KOPT-K1 (cell line): ENCODE results near the gene GLRX5.

Experiments used
- H3K27ac ChIP-seq: fragments of 200-600 bp; sonication (generic); 2 replicates; pipeline ENCODE4 v1.5.1; 2016; ENCODE audit warnings: antibody characterized with exemption, mild to moderate bottlenecking, low read depth, low read length; ENCODE audit not compliant: poor library complexity, severe bottlenecking
- H3K36me3 ChIP-seq: fragments of 200-600 bp; sonication (generic); 2 replicates; pipeline ENCODE4 v1.5.1; 2017; ENCODE audit warnings: antibody characterized with exemption, mild to moderate bottlenecking, low read length, moderate library complexity; ENCODE audit not compliant: insufficient read depth
- H3K9me3 ChIP-seq: fragments of 200-600 bp; sonication (generic); 2 replicates; pipeline ENCODE4 v1.5.1; 2017; ENCODE audit warnings: antibody characterized with exemption, low read length, mild to moderate bottlenecking; ENCODE audit not compliant: insufficient read depth, poor library complexity, severe bottlenecking

Gene GLRX5

GRCh38 chr14:95495538-95496025 is 39.3 kb upstream of the GLRX5 start:
- H3K36me3 ChIP-seq: no peaks in the 10 kb centered on the region; the same call in 1 of the 2 replicates
- peaks cover 7% of the 10 kb centered on the region for H3K9me3 ChIP-seq
- peak overlapping the region; percentile 35 for H3K27ac ChIP-seq

- no peak overlapping the region for H3K27ac ChIP-seq
These were observed 38.7 kb upstream of the GLRX5 start for GRCh38 chr14:95496111-95496681.

GRCh38 chr14:95496690-95497259 is 38.1 kb upstream of the GLRX5 start:
- Histone ChIP-seq H3K9me3 (peaks cover 7% of the 10 kb centered on the region), H3K27ac (no peak overlapping the region), H3K36me3 (no peaks in the 10 kb centered on the region; the same call in 1 of the 2 replicates)

More at GRCh38 chr14:95496111-95496681, 38.7 kb upstream of the GLRX5 start:
- H3K9me3 ChIP-seq: peaks cover 7% of the 10 kb centered on the region
- no peaks in the 10 kb centered on the region; the same call in 1 of the 2 replicates for H3K36me3 ChIP-seq

- Histone ChIP-seq H3K9me3 (no peaks in the 10 kb centered on the region), H3K36me3 (no peaks in the 10 kb centered on the region; the same call in 1 of the 2 replicates), H3K27ac (no peak overlapping the region)
These were observed 37.3 kb upstream of the GLRX5 start for GRCh38 chr14:95497561-95498011.

GRCh38 chr14:95498622-95499353 is 36.1 kb upstream of the GLRX5 start:
- no peaks in the 10 kb centered on the region; the same call in 1 of the 2 replicates for H3K36me3 ChIP-seq
- H3K9me3 ChIP-seq: no peaks in the 10 kb centered on the region
- no peak overlapping the region for H3K27ac ChIP-seq

GRCh38 chr14:95499354-95499750 is 35.5 kb upstream of the GLRX5 start:
- H3K36me3 ChIP-seq: no peaks in the 10 kb centered on the region; the same call in 1 of the 2 replicates
- H3K27ac ChIP-seq: no peak overlapping the region
- no peaks in the 10 kb centered on the region for H3K9me3 ChIP-seq

- Histone ChIP-seq H3K9me3 (no peaks in the 10 kb centered on the region), H3K27ac (peak overlapping the region; percentile 8)
These were observed 34.6 kb upstream of the GLRX5 start for GRCh38 chr14:95500201-95500681.

GRCh38 chr14:95500772-95501401 is 34.0 kb upstream of the GLRX5 start:
- Histone ChIP-seq H3K36me3 (no peaks in the 10 kb centered on the region; the same call in 1 of the 2 replicates), H3K9me3 (no peaks in the 10 kb centered on the region), H3K27ac (no peak overlapping the region)

More at GRCh38 chr14:95500201-95500681, 34.6 kb upstream of the GLRX5 start:
- H3K36me3 ChIP-seq: no peaks in the 10 kb centered on the region; the same call in 1 of the 2 replicates

GRCh38 chr14:95502381-95502950 is 32.4 kb upstream of the GLRX5 start:
- Histone ChIP-seq H3K36me3 (peaks cover 7% of the 10 kb centered on the region; the same call in 1 of the 2 replicates), H3K9me3 (no peaks in the 10 kb centered on the region), H3K27ac (no peak overlapping the region)

GRCh38 chr14:95503365-95504134 is 31.3 kb upstream of the GLRX5 start:
- H3K36me3 ChIP-seq: peaks cover 7% of the 10 kb centered on the region; the same call in 1 of the 2 replicates
- no peak overlapping the region for H3K27ac ChIP-seq

GRCh38 chr14:95504135-95505029 is 30.5 kb upstream of the GLRX5 start:
- Histone ChIP-seq H3K9me3 (no peaks in the 10 kb centered on the region), H3K27ac (no peak overlapping the region), H3K36me3 (peaks cover 7% of the 10 kb centered on the region; the same call in 1 of the 2 replicates)

More at GRCh38 chr14:95503365-95504134, 31.3 kb upstream of the GLRX5 start:
- H3K9me3 ChIP-seq: no peaks in the 10 kb centered on the region

- no peaks in the 10 kb centered on the region for H3K9me3 ChIP-seq
- no peak overlapping the region for H3K27ac ChIP-seq
- H3K36me3 ChIP-seq: peaks cover 7% of the 10 kb centered on the region; the same call in 1 of the 2 replicates
These were observed 29.7 kb upstream of the GLRX5 start for GRCh38 chr14:95505030-95505589.

- H3K9me3 ChIP-seq: no peaks in the 10 kb centered on the region
- peak overlapping the region; percentile 2 for H3K27ac ChIP-seq
- H3K36me3 ChIP-seq: peaks cover 7% of the 10 kb centered on the region; the same call in 1 of the 2 replicates
These were observed 27.7 kb upstream of the GLRX5 start for GRCh38 chr14:95507174-95507573.
